A549 (cell line): ENCODE data around the gene LRPPRC. TPM values are rescaled to one million over a fixed set of nuclear protein-coding genes. Genes with fewer than 3 reads are reported as not detected.

ENCODE experiments used
- ATAC-seq, 2 experiments: fragments of 200-7000 bp in 1 of 2; fragments of >200 bp in 1 of 2; cut with Nextera tagmentation in 1 of 2; cut with Tn5 transposase in 1 of 2; 3 replicates each; pipeline versions ENCODE4 v1.8.0 to v1.9.1; 2018 to 2020; ENCODE audit warnings: mild to moderate bottlenecking in 1 of 2, moderate library complexity in 1 of 2
- CTCF ChIA-PET: fragments of 300-600 bp; sonication (Branson Sonifier 250); formaldehyde crosslinking; extraction: SDS; loops from one replicate; lab custom pipeline; 2021; ENCODE audit warnings: antibody characterized with exemption, inconsistent platforms; lab: Yijun Ruan, JAX
- POLR2A ChIA-PET: fragments of 350-600 bp; formaldehyde crosslinking; extraction: SDS; loops from one replicate; lab custom pipeline; 2021; ENCODE audit warnings: antibody characterized with exemption, inconsistent platforms; lab: Yijun Ruan, JAX
- DNase-seq, 2 experiments: peaks; one replicate each; pipeline versions ENCODE4 v3.0.0 to v3.0.0-alpha.2; 2011 to 2016; ENCODE audit warnings: low read depth in 1 of 2, low spot score in 1 of 2
- FAIRE-seq: peaks from 2 replicates; lab custom pipeline; 2011; peaks lifted over from hg19 to GRCh38; lab: Jason Lieb, UNC
- H3K27ac ChIP-seq, 2 experiments: fragments of >200 bp; sonication (Bioruptor Twin); formaldehyde crosslinking; 3 replicates each; pipeline ENCODE4 v1.5.1; 2016 to 2017
- H3K4me1 ChIP-seq: fragments of >200 bp; sonication (Bioruptor Twin); formaldehyde crosslinking; 3 replicates; pipeline ENCODE4 v1.6.1; 2016
- H3K4me2 ChIP-seq: fragments of >200 bp; sonication (Bioruptor Twin); formaldehyde crosslinking; 3 replicates; pipeline ENCODE4 v1.6.1; 2016
- H3K4me3 ChIP-seq: fragments of >200 bp; sonication (Bioruptor Twin); formaldehyde crosslinking; 3 replicates; pipeline ENCODE4 v1.5.1; 2016
- H3K9me3 ChIP-seq: fragments of >200 bp; sonication (Bioruptor Twin); formaldehyde crosslinking; 3 replicates; pipeline ENCODE4 v1.6.1; 2016
- BHLHE40 ChIP-seq: IDR thresholded peaks from 2 replicates; pipeline ENCODE4 v1.6.1; 2012; ENCODE audit warnings: low read depth, low read length, inconsistent platforms
- CEBPB ChIP-seq, 2 experiments: fragments of >200 bp in 1 of 2; sonication (Bioruptor Twin) in 1 of 2; formaldehyde crosslinking in 1 of 2; IDR thresholded peaks; 2 replicates each; pipeline ENCODE4 v1.6.1; 2012 to 2016
- CHD2 ChIP-seq: fragments of 150-350 bp; IDR thresholded peaks from 2 replicates; pipeline ENCODE4 v1.6.1; 2014; ENCODE audit warnings: low read length; ENCODE audit not compliant: partially characterized antibody
- EHMT2 ChIP-seq: fragments of 200-600 bp; sonication (generic); IDR thresholded peaks from 2 replicates; pipeline ENCODE4 v1.6.1; 2016; ENCODE audit warnings: antibody characterized with exemption, low read depth, mild to moderate bottlenecking, moderate library complexity
- ESRRA ChIP-seq: fragments of 150-350 bp; IDR thresholded peaks from 2 replicates; pipeline ENCODE4 v1.6.1; 2014; ENCODE audit warnings: mild to moderate bottlenecking, low read length, borderline replicate concordance
- FOSB ChIP-seq: fragments of 250-450 bp; sonication (Bioruptor Pico); IDR thresholded peaks from 2 replicates; pipeline ENCODE4 v1.5.0; 2020; ENCODE audit warnings: mild to moderate bottlenecking, moderate library complexity
- FOXS1 ChIP-seq: fragments of 250-450 bp; sonication (Bioruptor Pico); IDR thresholded peaks from 2 replicates; pipeline ENCODE4 v1.5.0; 2020; ENCODE audit warnings: mild to moderate bottlenecking, moderate library complexity
- HDAC2 ChIP-seq: fragments of 200-600 bp; sonication (generic); IDR thresholded peaks from 2 replicates; pipeline ENCODE4 v1.6.1; 2016
- HEYL ChIP-seq: fragments of 250-450 bp; sonication (Bioruptor Pico); IDR thresholded peaks from 2 replicates; pipeline ENCODE4 v1.8.0; 2021; ENCODE audit warnings: mild to moderate bottlenecking, moderate library complexity
- HOXB5 ChIP-seq: fragments of 250-450 bp; sonication (Bioruptor Pico); IDR thresholded peaks from 2 replicates; pipeline ENCODE4 v1.5.0; 2020; ENCODE audit warnings: mild to moderate bottlenecking, moderate library complexity
- KDM1A ChIP-seq: fragments of 200-600 bp; sonication (generic); IDR thresholded peaks from 2 replicates; pipeline ENCODE4 v1.6.1; 2016; ENCODE audit warnings: low read depth, mild to moderate bottlenecking
- KDM5A ChIP-seq: fragments of 200-600 bp; sonication (generic); IDR thresholded peaks from 2 replicates; pipeline ENCODE4 v1.6.1; 2016; ENCODE audit warnings: antibody characterized with exemption, mild to moderate bottlenecking
- MAZ ChIP-seq: fragments of 150-350 bp; IDR thresholded peaks from 2 replicates; pipeline ENCODE4 v1.6.1; 2014; ENCODE audit warnings: antibody characterized with exemption, low read depth, low read length, borderline replicate concordance
- MYC ChIP-seq: IDR thresholded peaks from 2 replicates; pipeline ENCODE4 v1.6.1; 2012; ENCODE audit warnings: mild to moderate bottlenecking, inconsistent platforms, low read length, improper control_type of control experiment, borderline replicate concordance
- NPAS2 ChIP-seq: fragments of 250-450 bp; sonication (Bioruptor Pico); IDR thresholded peaks from 2 replicates; pipeline ENCODE4 v1.8.0; 2022; ENCODE audit warnings: mild to moderate bottlenecking, moderate library complexity, borderline replicate concordance
- NR3C1 ChIP-seq: fragments of >200 bp; sonication (Bioruptor Twin); formaldehyde crosslinking; IDR thresholded peaks from 3 replicates; pipeline ENCODE4 v1.6.1; 2017
- POLR2A ChIP-seq: IDR thresholded peaks from 2 replicates; pipeline ENCODE4 v1.6.1; 2012; ENCODE audit warnings: mild to moderate bottlenecking, low read length
- RCOR1 ChIP-seq: fragments of 150-350 bp; IDR thresholded peaks from 2 replicates; pipeline ENCODE4 v1.6.1; 2014; ENCODE audit warnings: antibody characterized with exemption, low read length, low read depth
- RFX5 ChIP-seq: fragments of 450-650 bp; IDR thresholded peaks from 2 replicates; pipeline ENCODE4 v1.7.1; 2014; ENCODE audit warnings: antibody characterized with exemption, mild to moderate bottlenecking, moderate library complexity
- RNF2 ChIP-seq: fragments of 200-600 bp; sonication (generic); IDR thresholded peaks from 2 replicates; pipeline ENCODE4 v1.6.1; 2016; ENCODE audit warnings: low read depth, mild to moderate bottlenecking, antibody characterized with exemption, moderate library complexity, borderline replicate concordance
- SMC3 ChIP-seq: fragments of >200 bp; sonication (Bioruptor Twin); formaldehyde crosslinking; IDR thresholded peaks from 3 replicates; pipeline ENCODE4 v1.6.1; 2018; ENCODE audit warnings: inconsistent platforms
- ZSCAN20 ChIP-seq: fragments of 250-450 bp; sonication (Bioruptor Pico); IDR thresholded peaks from 2 replicates; pipeline ENCODE4 v1.8.0; 2022; ENCODE audit warnings: mild to moderate bottlenecking, moderate library complexity
- WGBS: methylation state at CpG from one replicate; pipeline ENCODE4 v1.1.6; 2017; ENCODE audit errors: missing lambda C conversion rate; 5-methylcytosine and 5-hydroxymethylcytosine counted together
- polyA plus RNA-seq, 4 experiments: library from polyadenylated mRNA; depleted of rRNA in 3 of 4; stranded (reverse); fragments of >200 nt; fragmentation: RNase III in 1 of 4; extraction: RNeasy Plus Mini Kit Qiagen cat#74134 plus additional on column Dnase treatment in 1 of 4; gene quantifications; 2 replicates in 3 of 4; 3 replicates in 1 of 4; pipeline ENCODE4 v1.2.3, GENCODE V29; 2011 to 2017
- TF ChIP-seq, protein P1 (sequence below): fragments of 200-600 bp; sonication (generic); IDR thresholded peaks from 2 replicates; pipeline ENCODE4 v1.6.1; 2016; ENCODE audit warnings: antibody characterized with exemption, mild to moderate bottlenecking, moderate library complexity
- TF ChIP-seq, protein P2 (sequence below): fragments of 150-350 bp; IDR thresholded peaks from 2 replicates; pipeline ENCODE4 v1.6.1; 2014; ENCODE audit warnings: low read depth, mild to moderate bottlenecking, low read length
- TF ChIP-seq, protein P3 (sequence below): fragments of 450-650 bp; IDR thresholded peaks from 2 replicates; pipeline ENCODE4 v1.6.1; 2014; ENCODE audit warnings: antibody characterized with exemption
- TF ChIP-seq, protein P4 (sequence below): fragments of 250-450 bp; sonication (Bioruptor Pico); IDR thresholded peaks from 2 replicates; pipeline ENCODE4 v1.5.0; 2021; ENCODE audit warnings: mild to moderate bottlenecking, moderate library complexity, borderline replicate concordance

The LRPPRC gene
- polyA plus RNA-seq, 2 of the 4 experiments (the other 2 are of a cell fraction): 84.6 to 269 TPM

DNA sequence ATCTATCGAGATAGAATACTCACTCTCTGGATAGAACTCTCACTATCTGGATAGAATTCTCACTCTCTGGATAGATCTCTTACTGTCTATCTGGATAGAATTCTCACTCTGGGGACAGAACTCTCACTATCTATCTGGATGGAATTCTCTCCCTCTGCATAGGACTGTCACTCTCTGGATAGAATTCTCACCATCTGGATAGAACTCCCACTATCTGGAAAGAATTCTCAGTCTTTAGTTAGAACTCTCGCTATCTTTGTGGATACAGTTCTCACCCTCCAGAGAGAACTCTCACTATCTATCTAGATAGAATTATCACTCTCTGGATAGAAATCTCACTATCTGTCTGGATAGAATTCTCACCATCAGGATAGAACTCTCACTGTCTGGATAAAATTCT is 140.5 kb downstream of the LRPPRC start:
- Histone ChIP-seq H3K4me1 (no peaks in the 10 kb centered on the region), H3K9me3 (no peaks in the 10 kb centered on the region), H3K27ac (no peak overlapping the region), H3K4me3 (no peak overlapping the region), H3K4me2 (no peak overlapping the region)
- ChIA-PET POLR2A (no interaction called here), CTCF (no interaction called here)
- FAIRE-seq (no peak), DNase-seq (no peak), ATAC-seq (no peak)
- TF ChIP-seq FOSB (CRISPR knock-in tag) (no peak), NR3C1 (no peak), RNF2 (no peak), HOXB5 (no peak), RFX5 (no peak), ESRRA (no peak), HDAC2 (no peak), RCOR1 (no peak), CEBPB (IDR thresholded peaks at IDR 0.05) (no peak), BHLHE40 (no peak), MAZ (no peak), SMC3 (no peak), NPAS2 (CRISPR knock-in tag) (no peak)
- TF ChIP-seq, protein P1, sequence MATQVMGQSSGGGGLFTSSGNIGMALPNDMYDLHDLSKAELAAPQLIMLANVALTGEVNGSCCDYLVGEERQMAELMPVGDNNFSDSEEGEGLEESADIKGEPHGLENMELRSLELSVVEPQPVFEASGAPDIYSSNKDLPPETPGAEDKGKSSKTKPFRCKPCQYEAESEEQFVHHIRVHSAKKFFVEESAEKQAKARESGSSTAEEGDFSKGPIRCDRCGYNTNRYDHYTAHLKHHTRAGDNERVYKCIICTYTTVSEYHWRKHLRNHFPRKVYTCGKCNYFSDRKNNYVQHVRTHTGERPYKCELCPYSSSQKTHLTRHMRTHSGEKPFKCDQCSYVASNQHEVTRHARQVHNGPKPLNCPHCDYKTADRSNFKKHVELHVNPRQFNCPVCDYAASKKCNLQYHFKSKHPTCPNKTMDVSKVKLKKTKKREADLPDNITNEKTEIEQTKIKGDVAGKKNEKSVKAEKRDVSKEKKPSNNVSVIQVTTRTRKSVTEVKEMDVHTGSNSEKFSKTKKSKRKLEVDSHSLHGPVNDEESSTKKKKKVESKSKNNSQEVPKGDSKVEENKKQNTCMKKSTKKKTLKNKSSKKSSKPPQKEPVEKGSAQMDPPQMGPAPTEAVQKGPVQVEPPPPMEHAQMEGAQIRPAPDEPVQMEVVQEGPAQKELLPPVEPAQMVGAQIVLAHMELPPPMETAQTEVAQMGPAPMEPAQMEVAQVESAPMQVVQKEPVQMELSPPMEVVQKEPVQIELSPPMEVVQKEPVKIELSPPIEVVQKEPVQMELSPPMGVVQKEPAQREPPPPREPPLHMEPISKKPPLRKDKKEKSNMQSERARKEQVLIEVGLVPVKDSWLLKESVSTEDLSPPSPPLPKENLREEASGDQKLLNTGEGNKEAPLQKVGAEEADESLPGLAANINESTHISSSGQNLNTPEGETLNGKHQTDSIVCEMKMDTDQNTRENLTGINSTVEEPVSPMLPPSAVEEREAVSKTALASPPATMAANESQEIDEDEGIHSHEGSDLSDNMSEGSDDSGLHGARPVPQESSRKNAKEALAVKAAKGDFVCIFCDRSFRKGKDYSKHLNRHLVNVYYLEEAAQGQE: no peak
- TF ChIP-seq, protein P2, sequence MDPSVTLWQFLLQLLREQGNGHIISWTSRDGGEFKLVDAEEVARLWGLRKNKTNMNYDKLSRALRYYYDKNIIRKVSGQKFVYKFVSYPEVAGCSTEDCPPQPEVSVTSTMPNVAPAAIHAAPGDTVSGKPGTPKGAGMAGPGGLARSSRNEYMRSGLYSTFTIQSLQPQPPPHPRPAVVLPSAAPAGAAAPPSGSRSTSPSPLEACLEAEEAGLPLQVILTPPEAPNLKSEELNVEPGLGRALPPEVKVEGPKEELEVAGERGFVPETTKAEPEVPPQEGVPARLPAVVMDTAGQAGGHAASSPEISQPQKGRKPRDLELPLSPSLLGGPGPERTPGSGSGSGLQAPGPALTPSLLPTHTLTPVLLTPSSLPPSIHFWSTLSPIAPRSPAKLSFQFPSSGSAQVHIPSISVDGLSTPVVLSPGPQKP: no peak
- 0% methylated on average over 2 of the region's 2 CpGs for WGBS

DNA sequence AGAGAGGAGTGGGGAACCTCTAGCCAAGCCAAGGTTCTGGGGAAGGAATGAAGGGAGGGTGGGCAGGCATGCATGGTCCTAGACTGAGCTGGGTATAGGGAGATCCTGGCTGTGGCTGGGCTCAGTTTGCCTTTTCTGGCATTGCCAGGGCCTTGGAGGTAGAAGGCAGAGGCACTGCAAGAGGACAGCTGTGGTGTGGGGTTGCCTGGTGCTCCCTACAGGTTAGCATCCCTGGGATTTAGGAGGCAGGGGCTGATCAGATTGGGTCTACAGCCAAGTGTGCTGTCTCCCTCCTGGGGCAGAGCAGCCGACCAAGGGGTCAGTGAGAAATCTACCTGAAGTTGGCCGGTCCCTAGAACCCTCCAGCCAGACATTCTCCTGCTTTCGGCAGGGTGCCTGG is 141.1 kb downstream of the LRPPRC start:
- ChIA-PET POLR2A (no interaction called here), CTCF (no interaction called here)
- DNase-seq (no peak), FAIRE-seq (no peak), ATAC-seq (no peak; a peak in 1 of 6 replicates)
- Histone ChIP-seq H3K27ac (no peak overlapping the region), H3K4me2 (no peak overlapping the region), H3K4me1 (no peaks in the 10 kb centered on the region), H3K9me3 (no peaks in the 10 kb centered on the region), H3K4me3 (no peak overlapping the region)
- WGBS: 39% methylated on average over 3 of the region's 3 CpGs
- TF ChIP-seq RFX5: no peak
- TF ChIP-seq KDM5A: no peak
- no peak for TF ChIP-seq MYC
- no peak for TF ChIP-seq EHMT2

DNA sequence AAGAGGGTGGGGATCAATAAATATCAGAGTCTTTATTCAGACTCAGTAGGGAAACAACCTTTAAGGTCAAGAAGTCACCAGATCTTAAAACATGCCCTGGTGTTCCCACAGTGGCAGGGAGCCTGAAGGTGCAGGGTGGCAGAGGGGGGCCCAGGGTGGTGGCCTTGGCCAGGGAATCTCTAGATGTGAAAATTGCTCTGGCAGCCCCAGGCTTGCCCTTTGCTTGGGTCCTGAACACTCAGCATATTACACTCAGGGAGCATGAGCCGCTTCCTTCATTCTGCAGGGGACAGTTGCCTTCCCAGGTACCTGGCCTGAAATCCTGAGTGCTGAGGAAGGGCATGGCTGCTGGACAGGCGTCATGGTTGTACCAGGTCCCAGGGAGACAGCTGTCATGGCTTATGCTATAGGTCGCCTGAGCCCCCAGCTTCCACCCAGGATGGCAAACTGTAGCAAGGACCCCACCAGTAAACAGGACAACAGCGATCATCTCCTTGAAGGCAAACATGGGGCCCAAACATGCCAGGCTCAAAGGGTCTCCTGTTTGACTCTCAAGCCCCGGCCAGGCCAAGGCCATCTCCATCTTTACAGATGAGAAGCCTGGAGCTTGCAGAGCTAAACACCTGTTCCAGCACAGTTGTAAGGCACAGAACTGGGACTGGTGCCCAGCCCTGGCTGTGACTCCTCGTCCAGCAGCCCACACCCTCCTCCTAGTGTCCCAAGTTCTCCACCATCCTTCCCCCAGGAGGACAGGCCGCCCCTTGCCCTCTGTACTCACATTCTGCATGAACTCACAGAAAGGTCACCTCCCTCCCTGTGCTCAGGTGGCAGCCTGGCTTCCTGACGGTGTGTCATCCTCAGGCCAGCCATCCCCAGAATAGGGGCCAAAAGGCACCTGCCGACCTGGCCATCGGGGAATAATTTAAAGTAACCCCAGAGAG is 142.4 kb downstream of the LRPPRC start:
- H3K27ac ChIP-seq: no peak overlapping the region
- CTCF ChIA-PET: interaction anchor here (1.5 to 1.6 kb wide), 2 partner anchors 9 to 245 kb away, joined by 3 to 4 read pairs; no protein-coding TSS in a partner anchor
- TF ChIP-seq, protein P3, sequence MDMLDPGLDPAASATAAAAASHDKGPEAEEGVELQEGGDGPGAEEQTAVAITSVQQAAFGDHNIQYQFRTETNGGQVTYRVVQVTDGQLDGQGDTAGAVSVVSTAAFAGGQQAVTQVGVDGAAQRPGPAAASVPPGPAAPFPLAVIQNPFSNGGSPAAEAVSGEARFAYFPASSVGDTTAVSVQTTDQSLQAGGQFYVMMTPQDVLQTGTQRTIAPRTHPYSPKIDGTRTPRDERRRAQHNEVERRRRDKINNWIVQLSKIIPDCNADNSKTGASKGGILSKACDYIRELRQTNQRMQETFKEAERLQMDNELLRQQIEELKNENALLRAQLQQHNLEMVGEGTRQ: no peak
- TF ChIP-seq POLR2A (no peak), CHD2 (no peak), KDM1A (no peak), NPAS2 (CRISPR knock-in tag) (no peak), ZSCAN20 (no peak), RFX5 (no peak), RNF2 (no peak), HEYL (no peak), SMC3 (no peak), CEBPB (IDR thresholded peaks at IDR 0.05) (no peak), FOXS1 (no peak)
- TF ChIP-seq, protein P4, sequence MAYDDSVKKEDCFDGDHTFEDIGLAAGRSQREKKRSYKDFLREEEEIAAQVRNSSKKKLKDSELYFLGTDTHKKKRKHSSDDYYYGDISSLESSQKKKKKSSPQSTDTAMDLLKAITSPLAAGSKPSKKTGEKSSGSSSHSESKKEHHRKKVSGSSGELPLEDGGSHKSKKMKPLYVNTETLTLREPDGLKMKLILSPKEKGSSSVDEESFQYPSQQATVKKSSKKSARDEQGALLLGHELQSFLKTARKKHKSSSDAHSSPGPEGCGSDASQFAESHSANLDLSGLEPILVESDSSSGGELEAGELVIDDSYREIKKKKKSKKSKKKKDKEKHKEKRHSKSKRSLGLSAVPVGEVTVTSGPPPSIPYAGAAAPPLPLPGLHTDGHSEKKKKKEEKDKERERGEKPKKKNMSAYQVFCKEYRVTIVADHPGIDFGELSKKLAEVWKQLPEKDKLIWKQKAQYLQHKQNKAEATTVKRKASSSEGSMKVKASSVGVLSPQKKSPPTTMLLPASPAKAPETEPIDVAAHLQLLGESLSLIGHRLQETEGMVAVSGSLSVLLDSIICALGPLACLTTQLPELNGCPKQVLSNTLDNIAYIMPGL (CRISPR knock-in tag): no peak

More for the DNA sequence above, 142.4 kb downstream of the LRPPRC start:
- DNase-seq: no peak
- Histone ChIP-seq H3K9me3 (no peaks in the 10 kb centered on the region), H3K4me2 (no peak overlapping the region), H3K4me3 (no peak overlapping the region), H3K4me1 (peaks cover under 1% of the 10 kb centered on the region; the same call in 1 of the 3 replicates)
- 45% methylated on average over 10 of the region's 10 CpGs for WGBS
- no peak for FAIRE-seq
- ATAC-seq: no peak; a peak in 1 of 6 replicates
- POLR2A ChIA-PET: no interaction called here
